Measurements from ENCODE around the gene MRPL2. TPM values are rescaled to one million over a fixed set of nuclear protein-coding genes. Genes with fewer than 3 reads are reported as not detected.

Gene MRPL2
- polyA plus RNA-seq, 3 donors, result 23.9 to 26.9 (median 26.3) TPM

DNA sequence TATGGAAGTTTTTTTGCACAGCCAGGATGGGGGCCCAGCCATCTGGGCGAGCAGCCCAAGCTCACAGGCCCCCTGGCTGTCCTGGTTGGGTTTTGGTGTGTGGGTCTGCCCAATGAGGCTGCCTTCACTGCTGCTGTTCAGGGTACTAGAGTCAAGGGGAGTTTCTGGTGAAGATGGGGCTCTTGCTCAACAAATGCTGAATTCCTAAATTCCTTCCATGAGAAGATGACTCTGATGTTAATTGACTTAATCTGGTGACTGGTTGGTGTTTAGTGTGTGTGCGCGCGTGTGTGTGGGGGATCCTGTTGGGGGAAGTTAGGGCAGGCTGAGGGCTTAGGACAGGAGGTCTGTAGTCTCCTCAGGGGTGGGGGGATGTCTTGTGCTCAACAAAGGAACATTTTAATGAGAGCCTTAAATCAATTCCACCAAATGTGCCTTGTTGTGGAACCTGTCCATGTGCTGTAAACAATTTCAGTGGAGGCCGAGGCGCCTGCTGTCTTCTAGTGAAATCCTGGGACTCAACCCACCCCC is 18.8 kb upstream of the MRPL2 start:
- H3K4me1 ChIP-seq (ENCODE audit: control insufficient read depth in 1 of 2, insufficient read depth in 2 of 2, low read length in 2 of 2), result peaks cover 13 to 17% of the 10 kb centered on the region in 2 donors
- H3K79me2 ChIP-seq (ENCODE audit: insufficient read depth, low read length), result no peaks in the 10 kb centered on the region
- Mint-ChIP-seq H3K9me3 (peaks cover 0 to 3% (median 0%) of the 10 kb centered on the region in 7 donors), H3K4me3 (peak overlapping the region in 1 of 2 donors; percentile 91), H3K36me3 (peaks cover 4 to 5% of the 10 kb centered on the region in 2 donors), H3K27ac (no peak overlapping the region), H3K27me3 (ENCODE audit: low read depth in 3 of 3) (peaks cover 24 to 32% (median 32%) of the 10 kb centered on the region in 3 donors), H3K4me1 (peaks cover 15% of the 10 kb centered on the region)
- 97% methylated on average over 6 of the region's 6 CpGs for WGBS (ENCODE audit: insufficient coverage)
- no peak overlapping the region for H3K4me2 ChIP-seq (replicated peaks; ENCODE audit: extremely low read depth, low read length, poor library complexity, severe bottlenecking)
- no peak overlapping the region for H3K9ac ChIP-seq (ENCODE audit: insufficient read depth, low read length, poor library complexity, severe bottlenecking)
- no peak for DNase-seq
- no peaks in the 10 kb centered on the region for H3K9me3 ChIP-seq (replicated peaks in 1 of 2; ENCODE audit: control insufficient read depth in 1 of 2, insufficient read depth in 1 of 2, low read length in 2 of 2)
- H2AFZ ChIP-seq (ENCODE audit: insufficient read depth, low read depth, low read length, poor library complexity, severe bottlenecking), result no peak overlapping the region
- TF ChIP-seq, protein P1, sequence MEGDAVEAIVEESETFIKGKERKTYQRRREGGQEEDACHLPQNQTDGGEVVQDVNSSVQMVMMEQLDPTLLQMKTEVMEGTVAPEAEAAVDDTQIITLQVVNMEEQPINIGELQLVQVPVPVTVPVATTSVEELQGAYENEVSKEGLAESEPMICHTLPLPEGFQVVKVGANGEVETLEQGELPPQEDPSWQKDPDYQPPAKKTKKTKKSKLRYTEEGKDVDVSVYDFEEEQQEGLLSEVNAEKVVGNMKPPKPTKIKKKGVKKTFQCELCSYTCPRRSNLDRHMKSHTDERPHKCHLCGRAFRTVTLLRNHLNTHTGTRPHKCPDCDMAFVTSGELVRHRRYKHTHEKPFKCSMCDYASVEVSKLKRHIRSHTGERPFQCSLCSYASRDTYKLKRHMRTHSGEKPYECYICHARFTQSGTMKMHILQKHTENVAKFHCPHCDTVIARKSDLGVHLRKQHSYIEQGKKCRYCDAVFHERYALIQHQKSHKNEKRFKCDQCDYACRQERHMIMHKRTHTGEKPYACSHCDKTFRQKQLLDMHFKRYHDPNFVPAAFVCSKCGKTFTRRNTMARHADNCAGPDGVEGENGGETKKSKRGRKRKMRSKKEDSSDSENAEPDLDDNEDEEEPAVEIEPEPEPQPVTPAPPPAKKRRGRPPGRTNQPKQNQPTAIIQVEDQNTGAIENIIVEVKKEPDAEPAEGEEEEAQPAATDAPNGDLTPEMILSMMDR (IDR thresholded peaks at IDR 0.05), result no peak
- H3K4me3 ChIP-seq (replicated peaks in 1 of 3; ENCODE audit: low read depth in 2 of 3, low read length in 3 of 3), result no peak overlapping the region
- intact Hi-C loops (cut with micrococcal nuclease), result no loop called here
- no peak overlapping the region for H3K27ac ChIP-seq (ENCODE audit: low read depth in 1 of 2, low read length in 2 of 2)
- no peaks in the 10 kb centered on the region for H4K20me1 ChIP-seq (ENCODE audit: insufficient read depth, low read length)
- no peaks in the 10 kb centered on the region for H3K36me3 ChIP-seq (replicated peaks in 1 of 2; ENCODE audit: control insufficient read depth in 1 of 2, insufficient read depth in 2 of 2, low read length in 2 of 2)
- H3K27me3 ChIP-seq (ENCODE audit: control insufficient read depth in 2 of 2, insufficient read depth in 2 of 2, low read length in 2 of 2), result peaks cover 2 to 18% of the 10 kb centered on the region in 2 donors

DNA sequence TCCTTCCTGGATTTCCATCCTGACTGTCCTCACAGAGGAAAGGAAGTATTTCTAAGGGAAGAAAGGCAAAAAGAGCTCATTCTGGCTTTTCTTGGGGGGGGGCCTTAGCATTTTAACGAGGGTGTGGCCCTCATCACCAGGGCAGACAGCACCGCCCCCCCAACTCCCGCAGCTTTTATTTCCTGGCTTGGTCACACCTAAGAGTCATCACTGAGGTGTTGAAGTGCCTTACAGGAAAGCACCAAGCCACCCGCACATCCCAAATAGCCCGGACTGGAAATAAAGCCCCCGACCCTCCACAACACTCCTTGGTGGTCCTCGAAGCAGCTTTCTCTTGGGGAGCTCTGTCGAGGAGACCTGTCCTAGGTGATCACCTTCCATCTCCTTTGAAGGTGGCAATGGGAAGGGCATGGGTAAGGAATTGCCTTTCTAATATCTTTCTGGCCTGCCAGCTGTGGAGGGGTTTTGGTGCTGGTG is 18.1 kb upstream of the MRPL2 start:
- Mint-ChIP-seq H3K27ac (no peak overlapping the region), H3K4me3 (peak overlapping the region; percentile 72 to 91), H3K9me3 (peaks cover 0 to 3% (median 0%) of the 10 kb centered on the region in 7 donors), H3K4me1 (peaks cover 15% of the 10 kb centered on the region), H3K36me3 (peaks cover 10 to 11% of the 10 kb centered on the region in 2 donors), H3K27me3 (ENCODE audit: low read depth in 3 of 3) (peaks cover 24 to 32% (median 32%) of the 10 kb centered on the region in 3 donors)
- DNase-seq, result no peak
- Histone ChIP-seq H3K4me2 (replicated peaks; ENCODE audit: extremely low read depth, low read length, poor library complexity, severe bottlenecking) (peak overlapping the region; percentile 92), H3K27me3 (ENCODE audit: control insufficient read depth in 2 of 2, insufficient read depth in 2 of 2, low read length in 2 of 2) (peaks cover 2 to 18% of the 10 kb centered on the region in 2 donors), H3K79me2 (ENCODE audit: insufficient read depth, low read length) (no peaks in the 10 kb centered on the region), H3K9me3 (replicated peaks in 1 of 2; ENCODE audit: control insufficient read depth in 1 of 2, insufficient read depth in 1 of 2, low read length in 2 of 2) (no peaks in the 10 kb centered on the region), H3K4me3 (replicated peaks in 1 of 3; ENCODE audit: low read depth in 2 of 3, low read length in 3 of 3) (peak overlapping the region in 2 of 3 experiments; percentile 29 to 77), H3K27ac (ENCODE audit: low read depth in 1 of 2, low read length in 2 of 2) (no peak overlapping the region), H3K36me3 (replicated peaks in 1 of 2; ENCODE audit: control insufficient read depth in 1 of 2, insufficient read depth in 2 of 2, low read length in 2 of 2) (no peaks in the 10 kb centered on the region), H3K4me1 (ENCODE audit: control insufficient read depth in 1 of 2, insufficient read depth in 2 of 2, low read length in 2 of 2) (peaks cover 13 to 17% of the 10 kb centered on the region in 2 donors), H3K9ac (ENCODE audit: insufficient read depth, low read length, poor library complexity, severe bottlenecking) (no peak overlapping the region), H2AFZ (ENCODE audit: insufficient read depth, low read depth, low read length, poor library complexity, severe bottlenecking) (peak overlapping the region; percentile 79), H4K20me1 (ENCODE audit: insufficient read depth, low read length) (no peaks in the 10 kb centered on the region)
- 39% methylated on average over 5 of the region's 8 CpGs for WGBS (ENCODE audit: insufficient coverage)
- intact Hi-C loops (cut with micrococcal nuclease), result no loop called here
- TF ChIP-seq, protein P1 (IDR thresholded peaks at IDR 0.05), result no peak

Data from CD14-positive monocyte (primary cell).